ENCODE measurements around the gene BACE2.
"Not testable (repeated sequence)": the region's sequence is repeated elsewhere in the genome, so short reads cannot be mapped to it uniquely, and the experiment has no call there.

Gene BACE2

GRCh38 chr21:41236352-41236973 lies 68.5 kb downstream of the BACE2 start:
- TF ChIP-seq CTCF (IDR thresholded peaks at IDR 0.05; ENCODE audit: extremely low read depth, insufficient read depth, missing control alignments): no peak
- no peak for DNase-seq (ENCODE audit: low spot score)
- in situ Hi-C loops (cut with MboI; ENCODE audit: low pct_unique_long_range_greater_than_20kb, low sequenced_read_pairs, unreplicated experiment): no loop called here

- in situ Hi-C loops (cut with MboI; ENCODE audit: low pct_unique_long_range_greater_than_20kb, low sequenced_read_pairs, unreplicated experiment); DNase-seq (ENCODE audit: low spot score): not testable (repeated sequence)
Observed at GRCh38 chr21:41238081-41238796, 70.3 kb downstream of the BACE2 start.

- no peak for DNase-seq (ENCODE audit: low spot score)
- no peak for TF ChIP-seq CTCF (IDR thresholded peaks at IDR 0.05; ENCODE audit: extremely low read depth, insufficient read depth, missing control alignments)
- in situ Hi-C loops (cut with MboI; ENCODE audit: low pct_unique_long_range_greater_than_20kb, low sequenced_read_pairs, unreplicated experiment): no loop called here
Observed at GRCh38 chr21:41240040-41240439, 72.1 kb downstream of the BACE2 start.

- no peak for TF ChIP-seq CTCF (IDR thresholded peaks at IDR 0.05; ENCODE audit: extremely low read depth, insufficient read depth, missing control alignments)
- no peak for DNase-seq (ENCODE audit: low spot score)
- in situ Hi-C loops (cut with MboI; ENCODE audit: low pct_unique_long_range_greater_than_20kb, low sequenced_read_pairs, unreplicated experiment): no loop called here
Observed at GRCh38 chr21:41241341-41241740, 73.4 kb downstream of the BACE2 start.

GRCh38 chr21:41242238-41242829 lies 74.4 kb downstream of the BACE2 start:
- no peak for DNase-seq (ENCODE audit: low spot score)
- no peak for TF ChIP-seq CTCF (IDR thresholded peaks at IDR 0.05; ENCODE audit: extremely low read depth, insufficient read depth, missing control alignments)
- in situ Hi-C loops (cut with MboI; ENCODE audit: low pct_unique_long_range_greater_than_20kb, low sequenced_read_pairs, unreplicated experiment): no loop called here

- TF ChIP-seq CTCF (IDR thresholded peaks at IDR 0.05; ENCODE audit: extremely low read depth, insufficient read depth, missing control alignments): no peak
- DNase-seq (ENCODE audit: low spot score): no peak
- in situ Hi-C loops (cut with MboI; ENCODE audit: low pct_unique_long_range_greater_than_20kb, low sequenced_read_pairs, unreplicated experiment): no loop called here
Observed at GRCh38 chr21:41243107-41243506, 75.1 kb downstream of the BACE2 start.

- in situ Hi-C loops (cut with MboI; ENCODE audit: low pct_unique_long_range_greater_than_20kb, low sequenced_read_pairs, unreplicated experiment); DNase-seq (ENCODE audit: low spot score): not testable (repeated sequence)
Observed at GRCh38 chr21:41244266-41244880, 76.4 kb downstream of the BACE2 start.
